ENCODE results near the gene PLCZ1.

DNA sequence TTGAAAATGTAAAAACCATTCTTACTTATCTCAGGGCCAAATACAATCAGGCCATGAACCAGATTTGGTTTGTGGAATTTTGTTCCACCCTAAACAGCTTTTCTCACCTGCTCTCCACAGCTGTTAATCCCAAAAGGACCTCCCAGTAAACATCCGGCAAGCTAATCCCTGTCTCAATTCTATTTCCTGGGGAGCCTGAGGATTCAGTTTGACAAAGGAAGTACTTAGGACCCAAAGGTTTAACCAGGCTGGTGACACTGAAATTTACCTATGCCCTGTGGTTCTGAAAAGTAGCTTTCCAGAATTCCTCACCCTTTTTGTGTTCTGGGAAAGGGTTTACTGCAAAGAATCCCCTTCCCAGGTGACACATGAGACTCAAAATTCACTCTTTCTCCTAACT, 15.1 kb upstream of the PLCZ1 start:
- no peak for TF ChIP-seq TAF1 (IDR thresholded peaks at IDR 0.05; ENCODE audit: borderline replicate concordance, insufficient read depth, low read length)
- no peak for TF ChIP-seq POLR2AphosphoS5 (IDR thresholded peaks at IDR 0.05; ENCODE audit: low read depth, low read length)
- TF ChIP-seq SIN3A (IDR thresholded peaks at IDR 0.05; ENCODE audit: borderline replicate concordance, insufficient read depth, low read length) = no peak
